ENCODE measurements around the gene VSNL1. TPM values are rescaled to one million over a fixed set of nuclear protein-coding genes. Genes with fewer than 3 reads are reported as not detected.

Gene VSNL1
- total RNA-seq, 1 experiment from 2014 or later, result not detected

GRCh38 chr2:17539611-17540092, 844 bp upstream of the VSNL1 start:
- Histone ChIP-seq H3K4me3 (ENCODE audit: low read length) (no peak overlapping the region), H3K9ac (ENCODE audit: low read length) (no peak overlapping the region), H3K4me1 (ENCODE audit: insufficient read depth, low read length) (no peaks in the 10 kb centered on the region), H2AFZ (ENCODE audit: low read length) (no peak overlapping the region), H3K27ac (ENCODE audit: low read length) (no peak overlapping the region), H4K20me1 (ENCODE audit: low read length) (no peaks in the 10 kb centered on the region), H3K36me3 (ENCODE audit: low read depth, low read length) (no peaks in the 10 kb centered on the region), H3K9me3 (ENCODE audit: low read length) (no peaks in the 10 kb centered on the region), H3F3A (ENCODE audit: low read length, unreplicated experiment) (no peaks in the 10 kb centered on the region), H3K4me2 (ENCODE audit: low read length) (no peak overlapping the region), H3K79me2 (ENCODE audit: low read length) (no peaks in the 10 kb centered on the region), H3K27me3 (ENCODE audit: low read length) (peaks cover 82% of the 10 kb centered on the region), H3K9me2 (replicated peaks; ENCODE audit: low read length) (no peaks in the 10 kb centered on the region)
- POLR2A ChIA-PET (ENCODE audit: unreplicated experiment), result no interaction called here
- DNase-seq, result no peak
- ATAC-seq, result no peak
- intact Hi-C loops (cut with micrococcal nuclease), result no loop called here
- CTCF ChIA-PET, result no interaction called here
- TF ChIP-seq CTCF (conservative IDR thresholded peaks at IDR 0.05; ENCODE audit: low read depth, low read length), result no peak
- TF ChIP-seq EZH2 (IDR thresholded peaks at IDR 0.05; ENCODE audit: low read length, unreplicated experiment), result no peak
- no peak for TF ChIP-seq EZH2phosphoT487 (IDR thresholded peaks at IDR 0.05; ENCODE audit: borderline replicate concordance, low read length)
- BruUV-seq (replicated peaks), result no TSS peak

DNA sequence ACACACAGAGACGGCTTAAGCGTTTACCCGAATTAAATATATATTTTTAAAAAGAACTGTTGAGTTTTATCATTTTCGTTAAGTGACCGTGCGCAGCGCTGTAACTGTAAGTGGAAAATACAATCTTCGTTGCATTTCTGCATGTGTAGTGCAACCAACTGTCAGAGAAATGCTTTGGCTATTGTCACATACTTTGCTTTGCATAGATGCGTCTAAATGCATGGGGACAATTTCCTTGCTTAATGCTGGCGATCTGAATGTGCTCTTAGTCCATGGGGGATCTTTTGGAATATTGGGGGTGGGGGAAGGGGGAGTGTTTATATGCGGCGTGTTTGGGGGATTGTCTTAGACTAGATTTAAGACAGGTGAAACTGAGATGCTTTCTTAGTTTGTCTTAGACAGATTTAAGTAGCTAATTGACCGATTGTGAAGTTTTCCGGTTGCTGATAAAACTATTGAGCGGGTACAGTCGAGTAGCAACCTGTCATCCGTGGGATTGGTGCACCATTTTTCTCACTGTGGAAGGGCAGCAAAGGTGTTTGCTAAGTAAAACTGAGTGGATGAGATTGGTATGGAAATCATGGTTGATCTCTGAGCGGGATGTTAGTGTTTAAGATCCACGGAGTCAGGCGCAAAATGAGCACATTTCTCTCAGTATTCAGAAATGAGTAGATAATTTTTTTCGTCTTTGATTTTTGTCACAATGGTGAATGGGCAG, 476 bp downstream of the VSNL1 start:
- no TSS peak for BruUV-seq (replicated peaks)
- Histone ChIP-seq H3K9me2 (replicated peaks; ENCODE audit: low read length) (no peaks in the 10 kb centered on the region), H3K4me3 (ENCODE audit: low read length) (no peak overlapping the region), H3K4me2 (ENCODE audit: low read length) (no peak overlapping the region), H3F3A (ENCODE audit: low read length, unreplicated experiment) (no peaks in the 10 kb centered on the region), H3K9me3 (ENCODE audit: low read length) (no peaks in the 10 kb centered on the region), H3K27me3 (ENCODE audit: low read length) (peaks cover 79% of the 10 kb centered on the region), H3K36me3 (ENCODE audit: low read depth, low read length) (no peaks in the 10 kb centered on the region), H2AFZ (ENCODE audit: low read length) (no peak overlapping the region), H3K4me1 (ENCODE audit: insufficient read depth, low read length) (no peaks in the 10 kb centered on the region), H4K20me1 (ENCODE audit: low read length) (no peaks in the 10 kb centered on the region), H3K9ac (ENCODE audit: low read length) (no peak overlapping the region), H3K27ac (ENCODE audit: low read length) (no peak overlapping the region), H3K79me2 (ENCODE audit: low read length) (no peaks in the 10 kb centered on the region)
- no peak for TF ChIP-seq EZH2phosphoT487 (IDR thresholded peaks at IDR 0.05; ENCODE audit: borderline replicate concordance, low read length)
- TF ChIP-seq EZH2 (IDR thresholded peaks at IDR 0.05; ENCODE audit: low read length, unreplicated experiment), result no peak
- no peak for TF ChIP-seq CTCF (conservative IDR thresholded peaks at IDR 0.05; ENCODE audit: low read depth, low read length)
- intact Hi-C loops (cut with micrococcal nuclease), result no loop called here
- POLR2A ChIA-PET (ENCODE audit: unreplicated experiment), result no interaction called here
- CTCF ChIA-PET, result no interaction called here
- ATAC-seq, result no peak
- DNase-seq, result no peak

- Histone ChIP-seq H2AFZ (ENCODE audit: low read length) (no peak overlapping the region), H3K4me3 (ENCODE audit: low read length) (no peak overlapping the region), H3K36me3 (ENCODE audit: low read depth, low read length) (no peaks in the 10 kb centered on the region), H3K9ac (ENCODE audit: low read length) (no peak overlapping the region), H3K9me2 (replicated peaks; ENCODE audit: low read length) (no peaks in the 10 kb centered on the region), H3K4me1 (ENCODE audit: insufficient read depth, low read length) (no peaks in the 10 kb centered on the region), H3K27me3 (ENCODE audit: low read length) (peaks cover 75% of the 10 kb centered on the region), H3F3A (ENCODE audit: low read length, unreplicated experiment) (no peaks in the 10 kb centered on the region), H4K20me1 (ENCODE audit: low read length) (no peaks in the 10 kb centered on the region), H3K79me2 (ENCODE audit: low read length) (no peaks in the 10 kb centered on the region), H3K27ac (ENCODE audit: low read length) (no peak overlapping the region), H3K9me3 (ENCODE audit: low read length) (no peaks in the 10 kb centered on the region), H3K4me2 (ENCODE audit: low read length) (no peak overlapping the region)
- DNase-seq, result no peak
- no peak for TF ChIP-seq EZH2phosphoT487 (IDR thresholded peaks at IDR 0.05; ENCODE audit: borderline replicate concordance, low read length)
- no peak for TF ChIP-seq CTCF (conservative IDR thresholded peaks at IDR 0.05; ENCODE audit: low read depth, low read length)
- TF ChIP-seq EZH2 (IDR thresholded peaks at IDR 0.05; ENCODE audit: low read length, unreplicated experiment), result no peak
- BruUV-seq (replicated peaks), result no TSS peak
- ATAC-seq, result no peak
- POLR2A ChIA-PET (ENCODE audit: unreplicated experiment), result no interaction called here
- CTCF ChIA-PET, result no interaction called here
- intact Hi-C loops (cut with micrococcal nuclease), result no loop called here
These were observed 1.0 kb downstream of the VSNL1 start for GRCh38 chr2:17541531-17541950.
